SU-DHL-6 (cell line): ENCODE results near the gene IFFO2.

Experiments used
- H2AFZ ChIP-seq: fragments of 200-600 bp; sonication (generic); 2 replicates; pipeline ENCODE4 v1.6.1; 2014; ENCODE audit warnings: low read depth, mild to moderate bottlenecking, moderate library complexity, mixed read lengths, antibody characterized with exemption, low read length; ENCODE audit not compliant: severe bottlenecking
- H3F3A ChIP-seq: fragments of 200-600 bp; shearing (Covaris generic); 2 replicates; pipeline ENCODE4 v1.6.0; 2016; ENCODE audit warnings: antibody characterized with exemption, mild to moderate bottlenecking; ENCODE audit not compliant: insufficient read depth
- H3K27ac ChIP-seq: fragments of 200-600 bp; sonication (generic); 2 replicates; pipeline ENCODE4 v1.5.1; 2016; ENCODE audit warnings: low read depth, mild to moderate bottlenecking, low read length, moderate library complexity, mixed read lengths
- H3K27me3 ChIP-seq: fragments of 200-600 bp; sonication (generic), shearing (Covaris generic); 2 replicates; pipeline ENCODE4 v1.6.0; 2014; ENCODE audit warnings: mild to moderate bottlenecking, low read length
- H3K36me3 ChIP-seq: fragments of 200-600 bp; sonication (generic); 2 replicates; pipeline ENCODE4 v1.6.1; 2014; ENCODE audit warnings: mild to moderate bottlenecking, low read length, mixed read lengths
- H3K4me2 ChIP-seq: fragments of 300-600, 200-600 bp; shearing (Covaris generic), sonication (generic); 2 replicates; pipeline ENCODE4 v1.6.0; 2014; ENCODE audit warnings: low read length, low read depth, mild to moderate bottlenecking; ENCODE audit not compliant: poor library complexity, severe bottlenecking
- H3K4me3 ChIP-seq: fragments of 200-600 bp; sonication (generic); 2 replicates; pipeline ENCODE4 v1.5.1; 2014; ENCODE audit warnings: antibody characterized with exemption, low read length, mild to moderate bottlenecking, mixed read lengths; ENCODE audit not compliant: insufficient read depth, poor library complexity, severe bottlenecking
- H3K79me2 ChIP-seq: fragments of 200-600 bp; sonication (generic); 2 replicates; pipeline ENCODE4 v1.6.1; 2014; ENCODE audit warnings: mild to moderate bottlenecking, low read length, moderate library complexity; ENCODE audit not compliant: insufficient read depth
- H3K9ac ChIP-seq: fragments of 200-600 bp; sonication (generic); 2 replicates; pipeline ENCODE4 v1.7.0; 2014; ENCODE audit warnings: mild to moderate bottlenecking, low read length
- H3K9me2 ChIP-seq: fragments of 200-600 bp; sonication (generic); replicated peaks from 2 replicates; pipeline ENCODE4 v1.6.1; 2014; ENCODE audit warnings: low read length; ENCODE audit not compliant: insufficient read depth
- H3K9me3 ChIP-seq: fragments of 200-600 bp; sonication (generic); 2 replicates; pipeline ENCODE4 v1.6.1; 2014; ENCODE audit warnings: low read length, mixed read lengths; ENCODE audit not compliant: insufficient read depth
- H4K20me1 ChIP-seq: fragments of 200-600 bp; sonication (generic); 2 replicates; pipeline ENCODE4 v1.6.1; 2014; ENCODE audit warnings: low read depth, mild to moderate bottlenecking, antibody characterized with exemption, low read length, moderate library complexity, mixed read lengths
- CTCF ChIP-seq: fragments of 200-600 bp; sonication (generic); IDR thresholded peaks from one replicate; pipeline ENCODE4 v1.5.1; 2017; ENCODE audit warnings: antibody characterized with exemption, mild to moderate bottlenecking, low read length, moderate library complexity; ENCODE audit not compliant: insufficient read depth, poor library complexity, severe bottlenecking
- EZH2phosphoT487 ChIP-seq: fragments of 200-600 bp; sonication (generic), shearing (Covaris generic); conservative IDR thresholded peaks from 2 replicates; pipeline ENCODE4 v1.6.1; 2018; ENCODE audit warnings: mild to moderate bottlenecking, antibody characterized with exemption, low read length, moderate library complexity, mixed read lengths

Gene IFFO2

GRCh38 chr1:18974005-18974404 is 17.5 kb upstream of the IFFO2 start:
- no peaks in the 10 kb centered on the region for H3K27me3 ChIP-seq
- H3K4me3 ChIP-seq: no peak overlapping the region
- H4K20me1 ChIP-seq: no peaks in the 10 kb centered on the region

GRCh38 chr1:18973446-18973955 is 17.0 kb upstream of the IFFO2 start:
- H3K9me2 ChIP-seq: no peaks in the 10 kb centered on the region
- H3K4me3 ChIP-seq: no peak overlapping the region
- no peak overlapping the region for H3K9ac ChIP-seq
- H3K36me3 ChIP-seq: no peaks in the 10 kb centered on the region
- H3K27me3 ChIP-seq: no peaks in the 10 kb centered on the region
- no peaks in the 10 kb centered on the region for H3F3A ChIP-seq
- H3K27ac ChIP-seq: no peak overlapping the region
- no peaks in the 10 kb centered on the region for H4K20me1 ChIP-seq
- H3K9me3 ChIP-seq: no peaks in the 10 kb centered on the region
- H3K79me2 ChIP-seq: no peaks in the 10 kb centered on the region
- H2AFZ ChIP-seq: no peak overlapping the region
- no peak overlapping the region for H3K4me2 ChIP-seq
- TF ChIP-seq CTCF: no peak
- no peak for TF ChIP-seq EZH2phosphoT487

More at GRCh38 chr1:18974005-18974404, 17.5 kb upstream of the IFFO2 start:
- TF ChIP-seq CTCF (no peak), EZH2phosphoT487 (no peak)
- Histone ChIP-seq H3K9me2 (no peaks in the 10 kb centered on the region), H3K36me3 (no peaks in the 10 kb centered on the region), H3F3A (no peaks in the 10 kb centered on the region), H3K9ac (no peak overlapping the region), H3K79me2 (no peaks in the 10 kb centered on the region), H2AFZ (no peak overlapping the region), H3K27ac (no peak overlapping the region), H3K4me2 (no peak overlapping the region), H3K9me3 (no peaks in the 10 kb centered on the region)

DNA sequence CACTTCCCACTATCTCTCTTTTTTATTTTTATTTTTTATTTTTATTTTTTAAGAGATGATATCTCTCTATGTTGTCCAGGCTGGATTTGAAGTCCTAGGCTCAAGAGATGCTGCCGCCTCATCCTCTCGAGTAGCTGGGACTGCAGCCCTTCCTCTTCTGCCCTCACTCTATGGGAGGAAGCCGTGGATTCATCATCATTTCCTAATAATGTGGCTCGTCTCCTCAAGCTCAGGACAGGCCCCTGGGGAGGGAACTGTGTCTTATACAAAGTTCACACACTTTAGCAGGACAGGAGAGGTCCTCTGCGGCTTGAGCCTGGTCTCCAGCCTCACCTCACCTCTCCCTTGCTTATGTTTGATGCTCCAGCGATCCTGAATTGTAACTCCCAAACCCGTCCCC is 16.5 kb upstream of the IFFO2 start:
- Histone ChIP-seq H2AFZ (no peak overlapping the region), H3K36me3 (no peaks in the 10 kb centered on the region), H3K9me3 (no peaks in the 10 kb centered on the region), H3K27me3 (no peaks in the 10 kb centered on the region), H3K4me3 (no peak overlapping the region), H3K27ac (no peak overlapping the region), H3K9ac (no peak overlapping the region), H3K4me2 (no peak overlapping the region), H3K9me2 (no peaks in the 10 kb centered on the region), H3F3A (no peaks in the 10 kb centered on the region), H3K79me2 (no peaks in the 10 kb centered on the region), H4K20me1 (no peaks in the 10 kb centered on the region)
- TF ChIP-seq EZH2phosphoT487 (no peak), CTCF (no peak)
